Effector memory CD4-positive, alpha-beta T cell (primary cell): ENCODE measurements around the gene C5orf34.
"Not testable (repeated sequence)": the region's sequence is repeated elsewhere in the genome, so short reads cannot be mapped to it uniquely, and the experiment has no call there.

Experiments
- DNase-seq, 3 donors: peaks; one replicate each; pipeline ENCODE4 v3.0.0-alpha.2; 2020
- H3K27ac ChIP-seq: 2 replicates; pipeline ENCODE4 v1.7.0; 2013; ENCODE audit warnings: mild to moderate bottlenecking, low read length, moderate library complexity; ENCODE audit not compliant: insufficient read depth, poor library complexity, severe bottlenecking
- H3K27me3 ChIP-seq: replicated peaks from 2 replicates; pipeline ENCODE4 v1.7.0; 2013; ENCODE audit warnings: mild to moderate bottlenecking, low read length; ENCODE audit not compliant: insufficient read depth, control insufficient read depth, poor library complexity, severe bottlenecking
- H3K36me3 ChIP-seq: 2 replicates; pipeline ENCODE4 v1.7.0; 2013; ENCODE audit warnings: mild to moderate bottlenecking, low read length, moderate library complexity; ENCODE audit not compliant: control insufficient read depth, insufficient read depth
- H3K4me1 ChIP-seq: 2 replicates; pipeline ENCODE4 v1.7.0; 2013; ENCODE audit warnings: low read length, mild to moderate bottlenecking; ENCODE audit not compliant: control insufficient read depth, insufficient read depth, poor library complexity, severe bottlenecking
- H3K4me3 ChIP-seq: 2 replicates; pipeline ENCODE4 v1.7.0; 2013; ENCODE audit warnings: low read length, low read depth, mild to moderate bottlenecking; ENCODE audit not compliant: insufficient read depth, poor library complexity, severe bottlenecking
- H3K9me3 ChIP-seq: 2 replicates; pipeline ENCODE4 v1.7.0; 2013; ENCODE audit warnings: mild to moderate bottlenecking, low read length, moderate library complexity; ENCODE audit not compliant: control insufficient read depth

Gene C5orf34

DNA sequence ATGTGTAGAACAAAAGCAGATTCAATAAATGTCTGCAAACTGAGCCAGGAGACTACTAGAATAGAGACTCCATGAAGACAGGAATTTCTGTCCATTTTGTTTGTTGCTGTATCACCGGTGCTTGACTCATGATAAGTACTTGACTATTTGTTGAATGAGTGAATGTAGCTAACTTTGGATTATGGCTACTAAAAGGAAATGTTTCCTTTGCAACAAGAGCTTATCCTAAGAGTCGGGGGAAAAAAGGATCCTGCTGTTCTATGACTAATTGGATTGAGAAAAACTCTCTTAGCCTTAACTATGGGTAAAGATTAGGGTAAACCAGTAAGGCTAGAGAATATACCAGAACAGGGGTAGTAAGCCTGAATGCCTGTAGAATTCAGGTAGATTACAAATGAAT lies 38.4 kb upstream of the C5orf34 start:
- no peak for DNase-seq
- peaks cover 15% of the 10 kb centered on the region for H3K36me3 ChIP-seq
- H3K27me3 ChIP-seq = no peaks in the 10 kb centered on the region
- peaks cover 5% of the 10 kb centered on the region for H3K4me1 ChIP-seq
- H3K27ac ChIP-seq = no peak overlapping the region
- no peak overlapping the region for H3K4me3 ChIP-seq
- no peaks in the 10 kb centered on the region for H3K9me3 ChIP-seq

DNA sequence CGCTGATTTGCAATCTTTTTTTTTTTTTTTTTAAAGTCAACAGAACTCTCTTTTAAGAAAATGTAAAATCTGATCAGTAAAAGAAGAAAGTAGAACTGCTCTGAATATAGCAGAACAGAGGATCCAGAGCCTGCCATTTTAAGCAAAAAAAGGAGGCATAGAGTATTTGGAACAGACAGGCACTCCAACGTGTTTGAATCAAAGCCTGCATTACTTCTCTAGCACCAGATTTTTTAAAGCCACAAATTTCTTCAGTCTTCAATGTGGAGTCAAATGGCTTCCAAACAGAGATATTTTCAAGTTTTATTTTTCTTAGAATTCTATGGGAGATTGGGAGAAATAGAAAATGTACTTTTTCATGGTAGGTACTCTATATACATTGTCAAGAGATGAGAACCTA lies 36.8 kb upstream of the C5orf34 start:
- H3K36me3 ChIP-seq = peaks cover 27% of the 10 kb centered on the region
- no peaks in the 10 kb centered on the region for H3K27me3 ChIP-seq
- H3K9me3 ChIP-seq = no peaks in the 10 kb centered on the region
- DNase-seq = no peak
- H3K4me3 ChIP-seq = no peak overlapping the region
- no peak overlapping the region for H3K27ac ChIP-seq
- peaks cover 5% of the 10 kb centered on the region for H3K4me1 ChIP-seq

DNA sequence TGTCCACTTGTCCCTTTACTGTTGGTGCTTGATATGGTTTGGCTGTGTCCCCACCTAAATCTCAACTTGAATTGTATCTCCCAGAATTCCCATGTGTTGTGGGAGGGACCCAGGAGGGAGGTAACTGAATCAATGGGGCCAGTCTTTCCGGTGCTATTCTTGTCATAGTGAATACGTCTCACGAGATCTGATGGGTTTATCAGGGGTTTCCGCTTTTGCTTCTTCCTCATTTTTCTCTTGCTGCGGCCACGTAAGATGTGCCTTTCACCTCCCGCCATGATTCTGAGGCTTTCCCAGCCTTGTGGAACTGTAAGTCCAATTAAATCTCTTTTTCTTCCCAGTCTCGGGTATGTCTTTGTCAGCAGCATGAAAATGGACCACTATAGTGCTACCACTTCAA lies 34.3 kb upstream of the C5orf34 start:
- not testable (repeated sequence) for H3K27ac ChIP-seq
- peaks cover 47% of the 10 kb centered on the region for H3K36me3 ChIP-seq

DNA sequence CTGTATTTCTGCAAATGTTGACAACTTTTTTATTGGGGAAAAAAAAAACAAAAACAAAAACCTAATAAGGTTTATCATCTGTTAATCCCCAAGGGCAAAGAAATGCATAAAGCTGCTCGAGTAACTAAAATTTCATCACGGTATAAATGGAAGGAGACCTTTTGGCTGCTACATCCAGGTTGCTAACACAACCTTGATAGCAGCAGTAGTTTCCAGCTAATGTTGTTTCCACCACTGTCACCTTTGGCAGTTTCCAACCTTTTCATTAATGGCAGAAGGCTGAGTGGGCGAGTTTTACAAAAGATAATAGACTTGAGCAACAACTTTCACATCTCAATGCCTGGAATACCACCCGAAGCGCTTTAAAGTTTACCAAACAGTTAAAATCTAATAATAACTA lies 33.4 kb upstream of the C5orf34 start:
- peaks cover 53% of the 10 kb centered on the region for H3K36me3 ChIP-seq

More for the DNA sequence above, 34.3 kb upstream of the C5orf34 start:
- H3K9me3 ChIP-seq, H3K4me3 ChIP-seq, DNase-seq, H3K27me3 ChIP-seq, H3K4me1 ChIP-seq: not testable (repeated sequence)

DNA sequence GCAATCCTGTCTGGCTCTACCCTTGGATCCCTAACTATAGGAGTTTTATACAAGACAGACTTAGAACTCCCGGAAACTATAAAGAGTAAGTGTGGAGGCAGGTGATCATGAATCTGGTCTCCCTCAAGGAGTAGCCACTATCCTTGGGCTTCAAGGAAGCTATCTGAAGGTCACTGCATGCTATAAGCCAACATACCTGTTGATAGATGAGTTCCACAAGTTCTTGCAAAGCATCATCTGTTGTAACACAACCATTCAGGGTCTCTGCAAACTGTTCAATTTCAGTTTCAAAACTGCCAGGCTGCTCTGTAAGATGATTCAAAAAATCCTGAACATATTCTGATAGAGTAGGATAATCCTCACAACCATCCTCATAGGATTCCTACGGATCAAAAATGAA lies 32.6 kb upstream of the C5orf34 start:
- Histone ChIP-seq H3K27me3 (no peaks in the 10 kb centered on the region), H3K4me3 (no peak overlapping the region), H3K9me3 (no peaks in the 10 kb centered on the region), H3K36me3 (peaks cover 51% of the 10 kb centered on the region), H3K27ac (no peak overlapping the region), H3K4me1 (no peaks in the 10 kb centered on the region)
- no peak for DNase-seq

More for the DNA sequence above, 33.4 kb upstream of the C5orf34 start:
- no peak for DNase-seq
- Histone ChIP-seq H3K4me1 (no peaks in the 10 kb centered on the region), H3K27ac (no peak overlapping the region), H3K4me3 (no peak overlapping the region), H3K27me3 (no peaks in the 10 kb centered on the region), H3K9me3 (no peaks in the 10 kb centered on the region)

DNA sequence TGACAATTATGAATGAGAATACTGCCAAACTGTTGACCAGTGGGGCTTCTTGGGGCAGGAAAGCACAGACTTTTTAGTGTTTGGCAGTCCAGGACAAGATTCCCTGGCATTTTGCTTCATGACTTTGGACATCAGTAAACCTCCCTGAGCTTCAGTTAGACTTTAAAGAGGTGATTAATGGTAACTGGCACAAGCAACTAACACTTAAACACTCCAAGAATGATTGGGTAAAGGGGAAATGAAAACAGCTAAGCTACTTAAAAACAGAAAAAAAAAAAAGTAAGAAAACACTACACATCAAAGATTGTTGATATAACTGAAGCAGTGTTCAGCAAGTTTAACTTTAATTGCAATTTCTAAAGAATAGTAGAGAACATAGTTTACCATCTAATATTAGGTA lies 28.5 kb upstream of the C5orf34 start:
- H3K4me1 ChIP-seq = no peaks in the 10 kb centered on the region
- DNase-seq = no peak
- H3K27ac ChIP-seq = no peak overlapping the region

DNA sequence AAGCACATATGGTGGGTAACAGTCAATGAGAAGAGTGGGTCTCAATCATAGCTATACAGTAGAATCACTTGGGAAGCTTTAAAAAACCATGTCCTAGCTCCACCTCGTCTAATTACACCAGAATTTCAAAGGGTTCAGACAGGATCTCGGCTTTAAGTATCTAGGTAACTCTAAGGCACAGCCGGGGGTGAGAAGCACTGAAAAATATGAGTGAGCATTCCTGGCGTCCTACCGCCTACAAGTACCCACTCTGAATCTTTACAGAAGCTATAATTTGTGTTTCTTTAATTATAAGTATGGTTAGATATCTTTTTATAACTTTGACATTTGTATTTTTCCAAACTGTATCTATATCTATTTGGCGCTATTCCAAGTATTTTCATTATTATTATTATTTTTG lies 25.8 kb upstream of the C5orf34 start:
- no peak overlapping the region for H3K4me3 ChIP-seq
- H3K27ac ChIP-seq = no peak overlapping the region
- no peaks in the 10 kb centered on the region for H3K4me1 ChIP-seq
- no peaks in the 10 kb centered on the region for H3K27me3 ChIP-seq
- H3K36me3 ChIP-seq = peaks cover 59% of the 10 kb centered on the region
- H3K9me3 ChIP-seq = no peaks in the 10 kb centered on the region
- DNase-seq = no peak

More for the DNA sequence above, 28.5 kb upstream of the C5orf34 start:
- Histone ChIP-seq H3K36me3 (peaks cover 72% of the 10 kb centered on the region), H3K4me3 (no peak overlapping the region), H3K9me3 (no peaks in the 10 kb centered on the region), H3K27me3 (no peaks in the 10 kb centered on the region)

DNA sequence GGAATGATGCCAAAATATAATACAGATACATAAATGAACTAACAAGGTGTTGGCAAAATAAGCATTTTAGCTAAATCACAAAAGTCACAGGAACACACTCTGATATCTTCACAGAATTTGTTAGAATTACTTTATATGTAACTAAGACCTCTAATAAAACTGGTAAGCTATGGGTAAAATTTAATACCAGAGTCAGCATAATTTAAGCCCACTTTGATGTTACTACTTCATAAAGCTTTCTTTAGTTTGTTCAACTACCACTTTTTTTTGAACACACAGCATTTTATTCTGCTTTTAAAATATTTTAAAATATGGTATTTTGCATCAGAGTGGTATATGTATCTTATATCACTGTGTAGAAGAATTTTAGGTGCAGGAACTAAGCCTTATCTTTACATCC lies 22.0 kb upstream of the C5orf34 start:
- H3K27me3 ChIP-seq = no peaks in the 10 kb centered on the region
- no peaks in the 10 kb centered on the region for H3K4me1 ChIP-seq
- no peak overlapping the region for H3K4me3 ChIP-seq
- no peak for DNase-seq
- H3K36me3 ChIP-seq = peaks cover 66% of the 10 kb centered on the region
- no peak overlapping the region for H3K27ac ChIP-seq
- H3K9me3 ChIP-seq = no peaks in the 10 kb centered on the region

DNA sequence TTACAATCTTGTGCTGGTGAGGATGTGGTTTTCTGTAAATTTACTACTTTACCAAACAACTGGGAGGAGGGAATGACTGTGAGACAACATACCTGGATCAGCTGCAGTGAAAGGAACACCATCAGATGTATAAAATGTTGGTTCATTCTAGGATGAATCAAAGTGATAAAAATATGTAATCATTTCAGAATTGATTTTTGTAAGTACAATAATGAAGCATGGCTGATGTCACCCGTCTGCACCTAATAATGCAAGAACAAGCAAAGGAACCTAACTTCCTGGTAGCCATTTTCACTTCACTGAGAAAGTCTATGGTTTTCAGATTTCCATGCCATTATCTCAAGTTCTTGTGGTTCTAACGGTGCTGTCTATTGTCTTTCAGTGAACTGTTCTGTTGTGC lies 18.7 kb upstream of the C5orf34 start:
- Histone ChIP-seq H3K9me3 (no peaks in the 10 kb centered on the region), H3K4me1 (no peaks in the 10 kb centered on the region), H3K27me3 (no peaks in the 10 kb centered on the region), H3K27ac (no peak overlapping the region), H3K36me3 (peaks cover 51% of the 10 kb centered on the region), H3K4me3 (no peak overlapping the region)
- no peak for DNase-seq

DNA sequence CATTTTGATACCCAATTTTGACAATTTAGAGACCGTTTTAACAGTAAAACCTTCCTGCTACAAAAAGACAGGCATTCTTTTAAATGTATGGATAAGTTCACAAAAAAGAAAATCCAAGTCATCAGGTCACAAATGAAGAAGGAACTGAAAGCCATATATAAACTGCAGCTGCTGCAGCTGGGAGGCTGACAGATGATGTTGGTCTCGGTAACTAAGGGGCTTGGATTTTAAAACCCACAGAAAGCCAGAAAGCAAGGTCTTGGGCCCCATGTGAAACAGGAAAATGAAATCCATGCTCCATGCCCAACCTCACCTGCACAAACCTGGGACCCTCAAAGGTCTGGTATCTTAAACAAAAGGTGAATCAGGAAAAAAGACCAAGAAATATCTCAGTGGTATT lies 15.7 kb upstream of the C5orf34 start:
- Histone ChIP-seq H3K4me1 (no peaks in the 10 kb centered on the region), H3K9me3 (no peaks in the 10 kb centered on the region), H3K4me3 (no peak overlapping the region), H3K27ac (no peak overlapping the region), H3K36me3 (peaks cover 56% of the 10 kb centered on the region), H3K27me3 (no peaks in the 10 kb centered on the region)
- no peak for DNase-seq

DNA sequence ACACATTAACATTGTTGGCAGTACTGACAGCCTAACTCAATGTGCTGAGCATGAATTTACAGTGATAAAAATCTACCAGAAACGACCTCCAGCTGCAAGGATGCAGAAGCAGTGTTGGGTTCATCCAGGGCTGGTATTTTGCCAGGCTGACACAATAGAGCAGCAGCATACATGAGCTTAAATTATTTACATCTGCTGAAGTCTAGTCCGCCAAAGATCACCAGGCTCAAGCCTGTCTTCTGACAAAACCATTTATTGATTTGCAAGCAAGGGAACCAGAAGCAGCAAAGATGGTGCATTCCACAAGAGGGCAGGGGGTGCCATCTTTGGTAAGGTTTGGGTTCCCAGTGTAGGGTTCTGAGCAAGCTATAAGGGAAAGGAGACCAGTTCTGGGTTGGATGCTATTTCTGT lies 8.7 kb upstream of the C5orf34 start:
- H3K36me3 ChIP-seq = peaks cover 15% of the 10 kb centered on the region
- no peaks in the 10 kb centered on the region for H3K9me3 ChIP-seq
- H3K27ac ChIP-seq = no peak overlapping the region
- DNase-seq = no peak
- no peaks in the 10 kb centered on the region for H3K27me3 ChIP-seq
- no peak overlapping the region for H3K4me3 ChIP-seq
- no peaks in the 10 kb centered on the region for H3K4me1 ChIP-seq
